ENCODE measurements around the gene ALKBH2.

- TF ChIP-seq CTCF (IDR thresholded peaks at IDR 0.05): no peak
- TF ChIP-seq POLR2A (IDR thresholded peaks at IDR 0.05): no peak
These were observed 4.5 kb downstream of the ALKBH2 start for GRCh38 chr12:109088818-109089217.
